ENCODE results near the gene FOLR2. TPM values are rescaled to one million over a fixed set of nuclear protein-coding genes. Genes with fewer than 3 reads are reported as not detected.

Gene FOLR2
- total RNA-seq, 1 experiment from 2014 or later: not detected

DNA sequence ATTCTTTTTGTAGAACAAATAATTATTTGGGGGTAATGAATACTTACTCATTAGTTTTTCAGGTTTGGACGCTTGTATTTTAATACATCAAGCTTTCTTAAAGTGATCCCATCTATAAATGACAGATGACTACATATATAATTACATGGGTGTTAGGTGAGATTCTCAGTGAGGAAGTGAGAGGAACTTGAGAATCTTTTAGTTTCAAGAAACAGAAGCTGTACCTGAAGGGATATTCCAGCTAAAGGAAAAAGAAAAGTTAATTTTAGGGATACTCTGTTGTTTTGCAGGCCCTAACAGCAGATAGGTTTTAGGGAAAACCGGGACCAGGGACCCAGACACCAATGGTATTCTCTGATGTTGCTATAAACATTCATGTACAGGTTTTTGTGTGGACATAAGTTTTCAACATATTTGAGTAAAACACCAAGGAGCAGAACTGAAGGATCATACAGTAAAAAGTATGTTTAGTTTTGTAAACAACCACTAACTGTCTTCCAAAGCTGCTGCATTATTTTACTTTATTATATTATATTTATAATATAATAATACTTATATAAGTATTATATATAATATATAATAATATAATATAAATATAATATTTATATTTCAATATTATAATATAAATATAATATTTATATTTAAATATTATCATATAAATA, 51.5 kb downstream of the FOLR2 start:
- no peak for DNase-seq (ENCODE audit: low spot score)

Other genes starting within 250 kb of the FOLR2 start
- gene IL18BP, start 217.9 kb upstream of the FOLR2 start, total RNA-seq (2014; rRNA removed; shearing (Covaris generic)): 1.6 and 3.9 TPM in 2 replicates
- gene NUMA1, start 136.3 kb upstream of the FOLR2 start, total RNA-seq (2014; rRNA removed; shearing (Covaris generic)): 113 and 161 TPM in 2 replicates
- 10.9 and 20.3 TPM in 2 replicates for gene LRRC51, start 135.9 kb upstream of the FOLR2 start, total RNA-seq (2014; rRNA removed; shearing (Covaris generic))
- 147 and 168 TPM in 2 replicates for gene LAMTOR1, start 113.5 kb upstream of the FOLR2 start, total RNA-seq (2014; rRNA removed; shearing (Covaris generic))
- gene TOMT, start 110.9 kb upstream of the FOLR2 start, total RNA-seq (2014; rRNA removed; shearing (Covaris generic)): not detected in 2 replicates
- gene ANAPC15, start 104.1 kb upstream of the FOLR2 start, total RNA-seq (2014; rRNA removed; shearing (Covaris generic)): 81.5 and 94.6 TPM in 2 replicates
- not detected in 2 replicates for gene FOLR3, start 81.1 kb upstream of the FOLR2 start, total RNA-seq (2014; rRNA removed; shearing (Covaris generic))
- gene FOLR1, start 24.7 kb upstream of the FOLR2 start, total RNA-seq (2014; rRNA removed; shearing (Covaris generic)): 0.50 TPM in 1 of 2 replicates, not detected in the other
- 55.7 and 73.0 TPM in 2 replicates for gene INPPL1, start 8.0 kb downstream of the FOLR2 start, total RNA-seq (2014; rRNA removed; shearing (Covaris generic))
- gene PHOX2A, start 27.4 kb downstream of the FOLR2 start, total RNA-seq (2014; rRNA removed; shearing (Covaris generic)): not detected in 2 replicates
- gene CLPB, start 217.7 kb downstream of the FOLR2 start, total RNA-seq (2014; rRNA removed; shearing (Covaris generic)): 41.7 and 48.8 TPM in 2 replicates